Choroid plexus epithelial cell (primary cell): Measurements from ENCODE around the gene RASL11B.

ENCODE experiments used
- DNase-seq: peaks from one replicate; pipeline ENCODE4 v3.0.0-alpha.2; 2010; ENCODE audit warnings: low read depth
- H3K4me3 ChIP-seq: 2 replicates; pipeline ENCODE4 v1.5.1; 2011; ENCODE audit warnings: low read depth, mild to moderate bottlenecking, control low read depth, low read length, moderate library complexity
- CTCF ChIP-seq: conservative IDR thresholded peaks from 2 replicates; pipeline ENCODE4 v1.5.1; 2011; ENCODE audit warnings: low read depth, mild to moderate bottlenecking, control low read depth, inconsistent platforms, low read length, moderate library complexity

Gene RASL11B

GRCh38 chr4:52853351-52853750 lies 8.8 kb upstream of the RASL11B start:
- H3K4me3 ChIP-seq: no peak overlapping the region
- no peak for TF ChIP-seq CTCF
- DNase-seq: peak; percentile 73

- DNase-seq: no peak
- no peak overlapping the region for H3K4me3 ChIP-seq
- no peak for TF ChIP-seq CTCF
Observed at GRCh38 chr4:52856801-52857200, 5.3 kb upstream of the RASL11B start.

DNA sequence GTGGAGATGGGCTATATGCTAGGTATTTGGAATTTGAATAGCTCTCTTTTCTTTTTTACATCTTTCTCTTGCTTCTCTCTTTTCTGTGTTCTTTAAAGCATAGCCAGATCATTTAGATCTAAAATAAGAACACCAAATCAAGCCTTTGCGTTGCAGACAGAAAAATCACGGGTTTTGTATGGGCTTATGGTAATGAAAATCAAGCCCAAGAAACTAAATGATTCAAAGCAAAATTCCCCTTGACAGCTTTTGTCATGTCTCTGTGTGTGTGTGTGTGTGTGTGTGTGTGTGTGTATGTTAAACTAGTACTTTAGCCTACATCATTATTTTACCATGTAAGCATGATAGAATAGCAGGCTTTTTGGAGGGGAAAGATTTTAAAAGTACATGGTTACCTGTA lies 1.8 kb upstream of the RASL11B start:
- TF ChIP-seq CTCF: no peak
- no peak overlapping the region for H3K4me3 ChIP-seq
- DNase-seq: no peak

GRCh38 chr4:52861171-52861823 lies 820 bp upstream of the RASL11B start:
- no peak for DNase-seq
- peak overlapping the region; percentile 75 for H3K4me3 ChIP-seq
- no peak for TF ChIP-seq CTCF

DNA sequence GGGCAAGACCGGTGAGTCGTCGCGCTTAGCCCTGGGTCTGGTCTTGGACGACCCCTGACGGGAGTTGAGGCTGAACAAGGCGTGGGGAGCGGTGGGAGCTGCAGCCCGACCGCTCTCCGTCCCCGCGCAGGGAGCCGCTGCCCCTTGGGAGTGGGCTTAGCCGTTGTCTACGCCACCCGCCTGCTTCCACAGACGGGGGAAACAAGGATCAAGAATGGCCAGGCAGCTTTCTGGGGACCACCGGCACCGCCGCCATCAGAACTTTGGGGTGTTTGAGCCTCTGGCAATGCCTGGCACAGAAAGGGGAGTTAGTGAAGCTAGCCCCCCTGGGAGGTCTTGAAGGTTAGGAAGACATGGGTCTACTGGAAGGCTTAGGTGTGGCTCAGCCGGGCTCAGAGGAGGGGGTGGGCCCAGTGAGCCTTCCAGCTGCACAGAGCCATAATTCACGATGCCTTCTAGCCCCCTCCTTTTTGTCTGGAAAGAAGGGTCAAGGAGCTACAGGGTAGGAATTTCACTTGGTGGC lies 583 bp downstream of the RASL11B start:
- DNase-seq: no peak
- peak overlapping the region; percentile 75 for H3K4me3 ChIP-seq
- no peak for TF ChIP-seq CTCF

- DNase-seq: no peak
- TF ChIP-seq CTCF: no peak
- H3K4me3 ChIP-seq: peak overlapping the region; percentile 75
Observed at GRCh38 chr4:52863324-52863723, 1.2 kb downstream of the RASL11B start.

DNA sequence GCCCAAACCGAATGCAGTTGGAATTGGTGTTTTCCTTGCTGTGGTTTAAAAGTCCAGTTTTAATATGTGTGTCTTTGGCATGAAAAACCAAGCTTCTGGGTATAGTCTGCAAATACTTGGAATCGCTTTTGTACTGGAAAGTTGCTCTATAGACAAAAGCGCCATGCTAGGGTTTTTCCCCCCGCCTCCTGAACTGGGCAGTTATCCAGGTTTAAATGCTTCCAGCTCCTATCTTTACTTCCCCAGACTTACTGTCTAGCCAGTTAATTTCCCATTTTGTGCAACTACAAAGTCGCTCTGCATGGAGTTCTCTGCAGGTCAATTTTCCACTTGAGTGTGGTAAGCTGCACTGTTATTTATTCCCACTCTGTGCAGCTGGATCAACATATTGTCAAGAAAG lies 2.7 kb downstream of the RASL11B start:
- peak; percentile 53 for DNase-seq
- no peak for TF ChIP-seq CTCF
- H3K4me3 ChIP-seq: no peak overlapping the region
